ENCODE results near the gene TRIM15.
A peak's percentile ranks its signal among the peaks of the same experiment; 100 is the strongest.

The TRIM15 gene

GRCh38 chr6:30145818-30146217, 17.5 kb upstream of the TRIM15 start:
- DNase-seq: no peak

GRCh38 chr6:30147096-30147495, 16.2 kb upstream of the TRIM15 start:
- no peak for DNase-seq

GRCh38 chr6:30149234-30149633, 14.1 kb upstream of the TRIM15 start:
- DNase-seq: no peak

- DNase-seq: no peak
Observed at GRCh38 chr6:30149858-30150550, 13.3 kb upstream of the TRIM15 start.

- peak; percentile 7 for DNase-seq
Observed at GRCh38 chr6:30150671-30151395, 12.5 kb upstream of the TRIM15 start.

GRCh38 chr6:30151580-30151979, 11.8 kb upstream of the TRIM15 start:
- no peak for DNase-seq

GRCh38 chr6:30152016-30152673, 11.2 kb upstream of the TRIM15 start:
- DNase-seq: no peak

GRCh38 chr6:30152910-30153610, 10.3 kb upstream of the TRIM15 start:
- DNase-seq: no peak

- DNase-seq: no peak
Observed at GRCh38 chr6:30154061-30154460, 9.3 kb upstream of the TRIM15 start.

- peak; percentile 79 for DNase-seq
Observed at GRCh38 chr6:30154709-30155519, 8.4 kb upstream of the TRIM15 start.

- no peak for DNase-seq
Observed at GRCh38 chr6:30155520-30156261, 7.7 kb upstream of the TRIM15 start.

GRCh38 chr6:30156262-30156599, 7.1 kb upstream of the TRIM15 start:
- peak; percentile 39 for DNase-seq

GRCh38 chr6:30156774-30157173, 6.6 kb upstream of the TRIM15 start:
- no peak for DNase-seq

GRCh38 chr6:30157581-30157980, 5.8 kb upstream of the TRIM15 start:
- no peak for DNase-seq

- DNase-seq: no peak
Observed at GRCh38 chr6:30157999-30158398, 5.3 kb upstream of the TRIM15 start.

- DNase-seq: no peak
Observed at GRCh38 chr6:30158475-30159040, 4.8 kb upstream of the TRIM15 start.

GRCh38 chr6:30160008-30160784, 3.1 kb upstream of the TRIM15 start:
- no peak for DNase-seq

GRCh38 chr6:30160785-30161531, 2.4 kb upstream of the TRIM15 start, which contains the start of gene TRIM10:
TRIM10 (minus strand) TSS chr6:30161211; CDS start chr6:30160858, 353 bp downstream.
- no peak for DNase-seq

GRCh38 chr6:30162265-30163089, 869 bp upstream of the TRIM15 start:
- DNase-seq: no peak

All from fibroblast of skin of abdomen (primary cell).